H9 (cell line): ENCODE data around the gene DLG2. TPM values are rescaled to one million over a fixed set of nuclear protein-coding genes. Genes with fewer than 3 reads are reported as not detected.

Source experiments
- DNase-seq: peaks from one replicate; pipeline ENCODE4 v3.0.0-alpha.2; 2017
- H2AFZ ChIP-seq: one replicate; pipeline ENCODE4 v1.6.1; 2013; ENCODE audit warnings: mild to moderate bottlenecking, low read length, control low read depth, moderate library complexity
- H2AK5ac ChIP-seq: 2 replicates; pipeline ENCODE4 v1.6.1; 2013; ENCODE audit warnings: low read length, control low read depth, mixed read lengths; ENCODE audit not compliant: insufficient read length
- H2BK120ac ChIP-seq: one replicate; pipeline ENCODE4 v1.6.1; 2013; ENCODE audit warnings: low read depth, mild to moderate bottlenecking, low read length, control low read depth, inconsistent platforms; ENCODE audit not compliant: poor library complexity, severe bottlenecking
- H2BK12ac ChIP-seq: 2 replicates; pipeline ENCODE4 v1.6.1; 2013; ENCODE audit warnings: low read length, control low read depth, mixed read lengths, low read depth; ENCODE audit not compliant: insufficient read length
- H2BK15ac ChIP-seq: 2 replicates; pipeline ENCODE4 v1.6.1; 2013; ENCODE audit warnings: low read depth, low read length, control low read depth
- H2BK20ac ChIP-seq: one replicate; pipeline ENCODE4 v1.6.1; 2013; ENCODE audit warnings: low read depth, mild to moderate bottlenecking, low read length, control low read depth, inconsistent platforms; ENCODE audit not compliant: poor library complexity, severe bottlenecking
- H2BK5ac ChIP-seq: 2 replicates; pipeline ENCODE4 v1.6.1; 2013; ENCODE audit warnings: low read length, control low read depth, mixed read lengths; ENCODE audit not compliant: insufficient read length
- H3K14ac ChIP-seq: 2 replicates; pipeline ENCODE4 v1.6.1; 2013; ENCODE audit warnings: low read length, control low read depth; ENCODE audit not compliant: insufficient read depth
- H3K18ac ChIP-seq: 2 replicates; pipeline ENCODE4 v1.6.1; 2013; ENCODE audit warnings: low read depth, mild to moderate bottlenecking, mixed read lengths, low read length, control low read depth; ENCODE audit not compliant: insufficient read length
- H3K23ac ChIP-seq: 2 replicates; pipeline ENCODE4 v1.6.1; 2013; ENCODE audit warnings: low read length, control low read depth, mixed read lengths, low read depth; ENCODE audit not compliant: insufficient read length
- H3K23me2 ChIP-seq: 2 replicates; pipeline ENCODE4 v1.6.1; 2013; ENCODE audit warnings: low read depth, mild to moderate bottlenecking, mixed read lengths, low read length, control low read depth; ENCODE audit not compliant: insufficient read length, poor library complexity, severe bottlenecking
- H3K27ac ChIP-seq: 2 replicates; pipeline ENCODE4 v1.5.1; 2013; ENCODE audit warnings: low read length, control low read depth, mixed read lengths, low read depth; ENCODE audit not compliant: insufficient read length
- H3K27me3 ChIP-seq: 2 replicates; pipeline ENCODE4 v1.6.1; 2013; ENCODE audit warnings: low read length, control low read depth, inconsistent platforms; ENCODE audit not compliant: insufficient read depth
- H3K4ac ChIP-seq: 2 replicates; pipeline ENCODE4 v1.6.1; 2013; ENCODE audit warnings: low read depth, mild to moderate bottlenecking, control low read depth, inconsistent platforms, low read length, moderate library complexity
- H3K4me1 ChIP-seq: 2 replicates; pipeline ENCODE4 v1.6.1; 2013; ENCODE audit warnings: low read length, control low read depth, inconsistent platforms; ENCODE audit not compliant: insufficient read depth
- H3K4me2 ChIP-seq: 2 replicates; pipeline ENCODE4 v1.6.1; 2013; ENCODE audit warnings: low read length, control low read depth, mixed read lengths; ENCODE audit not compliant: insufficient read length, insufficient read depth
- H3K56ac ChIP-seq: 2 replicates; pipeline ENCODE4 v1.6.1; 2013; ENCODE audit warnings: low read depth, mild to moderate bottlenecking, mixed read lengths, low read length, control low read depth; ENCODE audit not compliant: insufficient read length
- H3K79me1 ChIP-seq: 2 replicates; pipeline ENCODE4 v1.6.1; 2013; ENCODE audit warnings: low read depth, mild to moderate bottlenecking, moderate library complexity, low read length, control low read depth, inconsistent platforms; ENCODE audit not compliant: insufficient read depth, poor library complexity, severe bottlenecking
- H3K79me2 ChIP-seq: 2 replicates; pipeline ENCODE4 v1.6.1; 2013; ENCODE audit warnings: low read length, control low read depth, inconsistent platforms; ENCODE audit not compliant: insufficient read depth
- H3K9ac ChIP-seq: 2 replicates; pipeline ENCODE4 v1.6.1; 2013; ENCODE audit warnings: low read length, control low read depth, mixed read lengths; ENCODE audit not compliant: insufficient read length; ENCODE audit errors: extremely low read depth
- H3K9me3 ChIP-seq: one replicate; pipeline ENCODE4 v1.6.1; 2013; ENCODE audit warnings: low read depth, low read length, inconsistent platforms; ENCODE audit not compliant: control insufficient read depth
- H3T11ph ChIP-seq: one replicate; pipeline ENCODE4 v1.6.1; 2013; ENCODE audit warnings: mild to moderate bottlenecking, low read length, control low read depth, inconsistent platforms
- H4K20me1 ChIP-seq: one replicate; pipeline ENCODE4 v1.6.1; 2013; ENCODE audit not compliant: control insufficient read depth, insufficient read length, insufficient read depth
- H4K5ac ChIP-seq: 2 replicates; pipeline ENCODE4 v1.6.1; 2013; ENCODE audit warnings: low read depth, mild to moderate bottlenecking, mixed read lengths, low read length, control low read depth; ENCODE audit not compliant: insufficient read length
- H4K8ac ChIP-seq: replicated peaks from 2 replicates; pipeline ENCODE4 v1.6.1; 2013; ENCODE audit warnings: low read length, control low read depth, mixed read lengths, low read depth; ENCODE audit not compliant: insufficient read length
- H4K91ac ChIP-seq: 2 replicates; pipeline ENCODE4 v1.6.1; 2013; ENCODE audit warnings: low read depth, mild to moderate bottlenecking, moderate library complexity, mixed read lengths, low read length, control low read depth; ENCODE audit not compliant: insufficient read length
- H3K27ac Mint-ChIP-seq, 3 experiments: 2 replicates in 2 of 3; 3 replicates in 1 of 3; pipeline ENCODE4 v1.8.0; 2020 to 2021; ENCODE audit warnings: mixed read lengths in 3 of 3, mild to moderate bottlenecking in 1 of 3, moderate library complexity in 1 of 3
- H3K27me3 Mint-ChIP-seq: 2 replicates; pipeline ENCODE4 v1.8.0; 2021; ENCODE audit warnings: low read depth, mild to moderate bottlenecking, moderate library complexity, mixed read lengths
- H3K36me3 Mint-ChIP-seq, 3 experiments: 2 replicates in 2 of 3; 3 replicates in 1 of 3; pipeline ENCODE4 v1.8.0; 2020 to 2021; ENCODE audit warnings: low read depth in 3 of 3, mixed read lengths in 3 of 3; ENCODE audit not compliant: insufficient read depth in 1 of 3
- H3K4me1 Mint-ChIP-seq, 2 experiments: 2 replicates each; pipeline ENCODE4 v1.8.0; 2020; ENCODE audit warnings: mixed read lengths in 2 of 2
- H3K4me3 Mint-ChIP-seq, 2 experiments: 2 replicates in 1 of 2; 3 replicates in 1 of 2; pipeline ENCODE4 v1.8.0; 2020 to 2021; ENCODE audit warnings: mild to moderate bottlenecking in 2 of 2, mixed read lengths in 2 of 2, moderate library complexity in 1 of 2
- H3K9me3 Mint-ChIP-seq, 2 experiments: 2 replicates in 1 of 2; 3 replicates in 1 of 2; pipeline ENCODE4 v1.8.0; 2020; ENCODE audit warnings: mild to moderate bottlenecking in 2 of 2, mixed read lengths in 2 of 2, moderate library complexity in 1 of 2
- CTCF ChIP-seq: fragments of 200-600 bp; sonication (generic); conservative IDR thresholded peaks from 3 replicates; pipeline ENCODE4 v1.8.0; 2021; ENCODE audit warnings: antibody characterized with exemption, mild to moderate bottlenecking
- WGBS: extraction: QIAGEN DNeasy Blood & Tissue Kit; methylation state at CpG from one replicate; pipeline ENCODE4 v1.1.7; 2013; ENCODE audit warnings: missing lambda C conversion rate, low lambda C conversion rate, mixed read lengths; ENCODE audit not compliant: insufficient read length; ENCODE audit errors: extremely low coverage; 5-methylcytosine and 5-hydroxymethylcytosine counted together
- total RNA-seq: library from RNA; stranded (reverse); gene quantifications from 2 replicates; pipeline ENCODE4 v1.2.1, GENCODE V29; 2021

DLG2 gene
- total RNA-seq, 1 experiment from 2014 or later, result 8.0 TPM

- H4K20me1 ChIP-seq, result no peaks in the 10 kb centered on the region
- WGBS, result no CpG with 5 or more reads among the region's 5 CpGs
Measured at GRCh38 chr11:83628622-83629355, 1998.4 kb downstream of the DLG2 start.

More at GRCh38 chr11:83628622-83629355, 1998.4 kb downstream of the DLG2 start:
- Histone ChIP-seq H3K27me3 (no peaks in the 10 kb centered on the region), H3K23me2 (no peaks in the 10 kb centered on the region), H3K27ac (no peak overlapping the region), H4K8ac (no peak overlapping the region), H2AK5ac (no peak overlapping the region), H3K4ac (no peak overlapping the region), H3K14ac (no peak overlapping the region), H2BK120ac (no peak overlapping the region), H4K5ac (no peak overlapping the region), H2BK15ac (no peak overlapping the region), H3K18ac (no peak overlapping the region), H2AFZ (no peak overlapping the region), H3K9ac (no peak overlapping the region), H3K23ac (no peak overlapping the region), H3K79me2 (no peaks in the 10 kb centered on the region), H3T11ph (no peak overlapping the region), H3K4me1 (peaks cover 2% of the 10 kb centered on the region; the same call in 1 of the 2 replicates), H2BK20ac (no peak overlapping the region), H4K91ac (no peak overlapping the region), H3K4me2 (no peak overlapping the region), H3K9me3 (no peaks in the 10 kb centered on the region), H2BK12ac (no peak overlapping the region), H3K79me1 (no peaks in the 10 kb centered on the region), H3K56ac (no peak overlapping the region), H2BK5ac (no peak overlapping the region)
- Mint-ChIP-seq H3K9me3 (no peaks in the 10 kb centered on the region), H3K27ac (no peak overlapping the region), H3K27me3 (no peaks in the 10 kb centered on the region), H3K4me3 (no peak overlapping the region), H3K4me1 (no peaks in the 10 kb centered on the region), H3K36me3 (no peaks in the 10 kb centered on the region)
- DNase-seq, result no peak
- TF ChIP-seq CTCF, result no peak
